Karpas-422 (cell line): ENCODE measurements around the gene ARMC7. TPM values are rescaled to one million over a fixed set of nuclear protein-coding genes. Genes with fewer than 3 reads are reported as not detected.
"Not testable (repeated sequence)": the region's sequence is repeated elsewhere in the genome, so short reads cannot be mapped to it uniquely, and the experiment has no call there.

ENCODE experiments used
- DNase-seq: peaks from one replicate; pipeline ENCODE4 v3.0.0-alpha.2; 2015
- H2AFZ ChIP-seq: fragments of 200-600 bp; sonication (generic); 2 replicates; pipeline ENCODE4 v1.6.1; 2014; ENCODE audit warnings: antibody characterized with exemption, low read length, mixed read lengths
- H3K27ac ChIP-seq: fragments of 200-600 bp; sonication (generic); 2 replicates; pipeline ENCODE4 v1.5.1; 2014; ENCODE audit warnings: mild to moderate bottlenecking, low read length, moderate library complexity
- H3K27me3 ChIP-seq: fragments of 200-600 bp; sonication (generic); 2 replicates; pipeline ENCODE4 v1.6.1; 2014; ENCODE audit warnings: low read length, mixed read lengths
- H3K36me3 ChIP-seq: fragments of 200-600 bp; sonication (generic); 2 replicates; pipeline ENCODE4 v1.6.1; 2014; ENCODE audit warnings: low read length, mixed read lengths; ENCODE audit not compliant: insufficient read depth
- H3K4me1 ChIP-seq: fragments of 200-600 bp; sonication (generic); 2 replicates; pipeline ENCODE4 v1.6.1; 2014; ENCODE audit warnings: mild to moderate bottlenecking, low read length, mixed read lengths
- H3K4me2 ChIP-seq: fragments of 200-600 bp; sonication (generic); 2 replicates; pipeline ENCODE4 v1.6.1; 2014; ENCODE audit warnings: low read length, low read depth, mild to moderate bottlenecking; ENCODE audit not compliant: poor library complexity, severe bottlenecking
- H3K4me3 ChIP-seq: fragments of 200-600 bp; sonication (generic); 2 replicates; pipeline ENCODE4 v1.5.1; 2014; ENCODE audit warnings: mild to moderate bottlenecking, antibody characterized with exemption, low read length, mixed read lengths
- H3K79me2 ChIP-seq: fragments of 200-600 bp; sonication (generic); 2 replicates; pipeline ENCODE4 v1.6.1; 2014; ENCODE audit warnings: mild to moderate bottlenecking, low read length, mixed read lengths
- H3K9ac ChIP-seq: fragments of 200-600 bp; sonication (generic); 2 replicates; pipeline ENCODE4 v1.6.0; 2014; ENCODE audit warnings: low read length
- H3K9me2 ChIP-seq: fragments of 200-600 bp; sonication (generic), shearing (Covaris generic); replicated peaks from 2 replicates; pipeline ENCODE4 v1.6.0; 2014; ENCODE audit warnings: mild to moderate bottlenecking, low read length, moderate library complexity; ENCODE audit not compliant: insufficient read depth
- H3K9me3 ChIP-seq: fragments of 300-700, 200-600 bp; sonication (generic); 2 replicates; pipeline ENCODE4 v1.6.1; 2014; ENCODE audit warnings: low read length, mixed read lengths
- H4K20me1 ChIP-seq: fragments of 200-600 bp; sonication (generic); 2 replicates; pipeline ENCODE4 v1.6.1; 2014; ENCODE audit warnings: mild to moderate bottlenecking, antibody characterized with exemption, low read length, low read depth; ENCODE audit not compliant: insufficient read depth
- total RNA-seq: library from RNA; depleted of rRNA; stranded (reverse); fragments of >200 nt; shearing (Covaris generic); gene quantifications from 2 replicates; pipeline ENCODE4 v1.2.3, GENCODE V29; 2014; ENCODE audit warnings: low replicate concordance

The ARMC7 gene
- total RNA-seq, 1 experiment from 2014 or later = 6.1 TPM

GRCh38 chr17:75064867-75065561, 44.8 kb upstream of the ARMC7 start:
- Histone ChIP-seq H3K27ac (no peak overlapping the region), H3K9me2 (no peaks in the 10 kb centered on the region), H3K4me1 (no peaks in the 10 kb centered on the region), H3K4me2 (no peak overlapping the region), H3K36me3 (no peaks in the 10 kb centered on the region; the same call in none of the 2 replicates), H3K9me3 (no peaks in the 10 kb centered on the region), H2AFZ (no peak overlapping the region), H3K9ac (no peak overlapping the region), H3K4me3 (no peak overlapping the region), H3K27me3 (no peaks in the 10 kb centered on the region), H3K79me2 (no peaks in the 10 kb centered on the region), H4K20me1 (no peaks in the 10 kb centered on the region)
- no peak for DNase-seq

GRCh38 chr17:75065562-75066151, 44.1 kb upstream of the ARMC7 start:
- no peaks in the 10 kb centered on the region for H4K20me1 ChIP-seq
- no peak for DNase-seq
- no peak overlapping the region for H3K4me3 ChIP-seq
- H3K4me1 ChIP-seq = no peaks in the 10 kb centered on the region
- no peak overlapping the region for H3K9ac ChIP-seq
- H3K79me2 ChIP-seq = no peaks in the 10 kb centered on the region
- no peak overlapping the region for H3K4me2 ChIP-seq
- no peaks in the 10 kb centered on the region; the same call in none of the 2 replicates for H3K36me3 ChIP-seq
- no peaks in the 10 kb centered on the region for H3K9me2 ChIP-seq
- no peaks in the 10 kb centered on the region for H3K27me3 ChIP-seq
- H3K9me3 ChIP-seq = no peaks in the 10 kb centered on the region
- H3K27ac ChIP-seq = no peak overlapping the region
- no peak overlapping the region for H2AFZ ChIP-seq

- H4K20me1 ChIP-seq = no peaks in the 10 kb centered on the region
- H3K4me1 ChIP-seq = no peaks in the 10 kb centered on the region
- no peaks in the 10 kb centered on the region for H3K27me3 ChIP-seq
- H3K9ac ChIP-seq = no peak overlapping the region
- no peak overlapping the region for H3K4me3 ChIP-seq
- DNase-seq = no peak
- no peaks in the 10 kb centered on the region for H3K9me3 ChIP-seq
- H2AFZ ChIP-seq = no peak overlapping the region
- no peaks in the 10 kb centered on the region for H3K79me2 ChIP-seq
- H3K4me2 ChIP-seq = no peak overlapping the region
- H3K36me3 ChIP-seq = no peaks in the 10 kb centered on the region; the same call in none of the 2 replicates
- H3K27ac ChIP-seq = no peak overlapping the region
- H3K9me2 ChIP-seq = no peaks in the 10 kb centered on the region
Measured at GRCh38 chr17:75067856-75068255, 41.9 kb upstream of the ARMC7 start.

- Histone ChIP-seq H3K9me3 (no peaks in the 10 kb centered on the region), H3K9me2 (no peaks in the 10 kb centered on the region), H3K4me2 (no peak overlapping the region), H4K20me1 (no peaks in the 10 kb centered on the region), H3K27ac (no peak overlapping the region), H3K4me1 (no peaks in the 10 kb centered on the region), H3K9ac (no peak overlapping the region), H3K27me3 (no peaks in the 10 kb centered on the region), H3K36me3 (no peaks in the 10 kb centered on the region; the same call in none of the 2 replicates), H3K4me3 (no peak overlapping the region), H3K79me2 (no peaks in the 10 kb centered on the region), H2AFZ (no peak overlapping the region)
- no peak for DNase-seq
Measured at GRCh38 chr17:75068750-75069149, 41.0 kb upstream of the ARMC7 start.

- Histone ChIP-seq H3K27me3 (no peaks in the 10 kb centered on the region), H3K9me2 (no peaks in the 10 kb centered on the region), H3K36me3 (no peaks in the 10 kb centered on the region)
Measured at GRCh38 chr17:75069783-75070182, 40.0 kb upstream of the ARMC7 start.

GRCh38 chr17:75071478-75072271, 38.1 kb upstream of the ARMC7 start:
- H3K4me3 ChIP-seq, H3K9me3 ChIP-seq, H3K79me2 ChIP-seq, H2AFZ ChIP-seq, H3K27ac ChIP-seq, H3K9me2 ChIP-seq, H3K4me1 ChIP-seq, H4K20me1 ChIP-seq, DNase-seq, H3K4me2 ChIP-seq, H3K27me3 ChIP-seq, H3K9ac ChIP-seq, H3K36me3 ChIP-seq: not testable (repeated sequence)

More at GRCh38 chr17:75069783-75070182, 40.0 kb upstream of the ARMC7 start:
- peak; percentile 55 for DNase-seq
- H2AFZ ChIP-seq = no peak overlapping the region
- H3K9me3 ChIP-seq = no peaks in the 10 kb centered on the region
- H3K4me1 ChIP-seq = no peaks in the 10 kb centered on the region
- no peaks in the 10 kb centered on the region for H4K20me1 ChIP-seq
- no peak overlapping the region for H3K4me3 ChIP-seq
- H3K9ac ChIP-seq = no peak overlapping the region
- H3K4me2 ChIP-seq = no peak overlapping the region
- no peaks in the 10 kb centered on the region for H3K79me2 ChIP-seq
- no peak overlapping the region for H3K27ac ChIP-seq

- H3K4me1 ChIP-seq, H3K4me3 ChIP-seq, H3K9me3 ChIP-seq, H4K20me1 ChIP-seq, H3K4me2 ChIP-seq, H3K36me3 ChIP-seq, H3K9ac ChIP-seq, H2AFZ ChIP-seq, H3K27me3 ChIP-seq, H3K79me2 ChIP-seq, DNase-seq, H3K9me2 ChIP-seq, H3K27ac ChIP-seq: not testable (repeated sequence)
Measured at GRCh38 chr17:75072909-75073308, 36.9 kb upstream of the ARMC7 start.

- H3K9ac ChIP-seq = no peak overlapping the region
- H3K36me3 ChIP-seq = no peaks in the 10 kb centered on the region
- H3K9me2 ChIP-seq = no peaks in the 10 kb centered on the region
- H4K20me1 ChIP-seq = no peaks in the 10 kb centered on the region
- no peaks in the 10 kb centered on the region for H3K9me3 ChIP-seq
- no peak overlapping the region for H3K27ac ChIP-seq
- H3K4me1 ChIP-seq = peaks cover 14% of the 10 kb centered on the region
- H3K4me3 ChIP-seq = no peak overlapping the region
- H3K79me2 ChIP-seq = no peaks in the 10 kb centered on the region
- no peaks in the 10 kb centered on the region for H3K27me3 ChIP-seq
- no peak overlapping the region for H2AFZ ChIP-seq
- no peak overlapping the region for H3K4me2 ChIP-seq
- DNase-seq = no peak
Measured at GRCh38 chr17:75073618-75074047, 36.1 kb upstream of the ARMC7 start.
